ENCODE measurements around the gene MEPE. TPM values are rescaled to one million over a fixed set of nuclear protein-coding genes. Genes with fewer than 3 reads are reported as not detected.
A peak's percentile ranks its signal among the peaks of the same experiment; 100 is the strongest.

The MEPE gene
- total and polyA plus RNA-seq, 2 of the 8 experiments (the other 6 are each of a cell fraction or from before 2014, with no cell fraction given) = not detected

GRCh38 chr4:87835743-87836142 lies 3.0 kb downstream of the MEPE start:
- Histone ChIP-seq H2AFZ (ENCODE audit: low read length) (peak overlapping the region; percentile 43; the same call in 1 of the 2 replicates), H3K4ac (replicated peaks; ENCODE audit: insufficient read length, low read depth, low read length) (no peak overlapping the region), H3K79me2 (ENCODE audit: control insufficient read depth in 1 of 2, insufficient read depth in 2 of 2, low read length in 2 of 2) (no peaks in the 10 kb centered on the region), H2BK15ac (ENCODE audit: low read length) (no peak overlapping the region), H3K4me2 (ENCODE audit: insufficient read depth in 1 of 2, low read depth in 2 of 2, low read length in 2 of 2) (no peak overlapping the region), H3K23ac (ENCODE audit: insufficient read length) (no peak overlapping the region), H3K4me3 (ENCODE audit: extremely low read depth in 1 of 4, insufficient read depth in 2 of 4, low read depth in 3 of 4, low read length in 4 of 4) (no peak overlapping the region), H2BK5ac (ENCODE audit: low read depth, low read length) (0 out of 2 replicates have a peak overlapping the region, but pooled peaks have one; percentile 3), H2BK12ac (ENCODE audit: low read depth, low read length) (no peak overlapping the region), H3K23me2 (ENCODE audit: low read depth, low read length) (no peaks in the 10 kb centered on the region), H2AK5ac (ENCODE audit: low read depth, low read length) (0 out of 2 replicates have a peak overlapping the region, but pooled peaks have one; percentile 0), H4K8ac (ENCODE audit: extremely low read depth, insufficient read depth, low read length) (no peak overlapping the region), H3K27me3 (replicated peaks in 1 of 4; ENCODE audit: control insufficient read depth in 3 of 4, extremely low read depth in 1 of 4, insufficient read depth in 3 of 4, low read length in 3 of 4) (no peaks in the 10 kb centered on the region), H3K79me1 (ENCODE audit: low read depth, low read length) (no peaks in the 10 kb centered on the region), H3K18ac (ENCODE audit: extremely low read depth, low read length) (no peak overlapping the region), H3K56ac (replicated peaks; ENCODE audit: insufficient read length, low read depth, low read length) (no peak overlapping the region), H4K20me1 (replicated peaks in 1 of 2; ENCODE audit: control insufficient read depth in 1 of 2, insufficient read depth in 2 of 2, low read length in 2 of 2) (no peaks in the 10 kb centered on the region), H4K91ac (replicated peaks; ENCODE audit: insufficient read length, low read length) (no peak overlapping the region), H4K5ac (ENCODE audit: insufficient read length, low read depth, low read length) (no peak overlapping the region), H3K9ac (replicated peaks in 1 of 4; ENCODE audit: extremely low read depth in 1 of 4, low read depth in 3 of 4, low read length in 3 of 4) (no peak overlapping the region), H3K36me3 (ENCODE audit: control insufficient read depth in 2 of 4, insufficient read depth in 4 of 4, low read length in 3 of 4) (no peaks in the 10 kb centered on the region), H3K9me3 (ENCODE audit: insufficient read depth in 2 of 2, low read depth in 1 of 2, low read length in 1 of 2) (no peaks in the 10 kb centered on the region), H3K27ac (ENCODE audit: low read depth, low read length) (no peak overlapping the region), H3K14ac (ENCODE audit: insufficient read length) (no peak overlapping the region), H2BK120ac (replicated peaks; ENCODE audit: low read depth, low read length) (no peak overlapping the region), H2BK20ac (ENCODE audit: low read length) (no peak overlapping the region), H3K4me1 (replicated peaks in 1 of 4; ENCODE audit: control insufficient read depth in 3 of 4, insufficient read depth in 4 of 4, low read length in 3 of 4) (peaks cover 0 to 10% (median 4%) of the 10 kb centered on the region in 4 experiments; a peak in 5 of 7 replicates)
- TF ChIP-seq SIN3A (conservative IDR thresholded peaks at IDR 0.05 in 1 of 2, IDR thresholded peaks at IDR 0.05 in 1 of 2; ENCODE audit: low read depth in 1 of 2, low read length in 2 of 2) = no peak
- no peak for TF ChIP-seq CBX5 (IDR thresholded peaks at IDR 0.05; ENCODE audit: low read depth, low read length)
- TF ChIP-seq POU5F1 (IDR thresholded peaks at IDR 0.05; ENCODE audit: low read depth, low read length) = no peak
- TF ChIP-seq, protein P1, sequence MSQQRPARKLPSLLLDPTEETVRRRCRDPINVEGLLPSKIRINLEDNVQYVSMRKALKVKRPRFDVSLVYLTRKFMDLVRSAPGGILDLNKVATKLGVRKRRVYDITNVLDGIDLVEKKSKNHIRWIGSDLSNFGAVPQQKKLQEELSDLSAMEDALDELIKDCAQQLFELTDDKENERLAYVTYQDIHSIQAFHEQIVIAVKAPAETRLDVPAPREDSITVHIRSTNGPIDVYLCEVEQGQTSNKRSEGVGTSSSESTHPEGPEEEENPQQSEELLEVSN (IDR thresholded peaks at IDR 0.05) = no peak
- no peak for TF ChIP-seq CBX8 (IDR thresholded peaks at IDR 0.05; ENCODE audit: borderline replicate concordance, low read depth, low read length)
- TF ChIP-seq ASH2L (IDR thresholded peaks at IDR 0.05; ENCODE audit: low read length) = no peak
- TF ChIP-seq KDM5A (IDR thresholded peaks at IDR 0.05; ENCODE audit: low read length) = no peak
- DNase-seq (ENCODE audit: low read depth in 1 of 2, low spot score in 2 of 2) = no peak
- CTCF ChIA-PET (ENCODE audit: partially characterized antibody) = interaction anchor here (0.6 to 7.0 kb wide), 10 partner anchors 13 to 1080 kb away, joined by 3 to 109 read pairs (median 4); no protein-coding TSS in a partner anchor
- POLR2A ChIA-PET (ENCODE audit: partially characterized antibody) = no interaction called here
- no peak for FAIRE-seq
- 97% methylated on average over 2 of the region's 2 CpGs; no CpG with 5 or more reads in 1 of the 2 experiments for WGBS, 2 experiments (ENCODE audit: extremely low coverage in 1 of 2, insufficient coverage in 1 of 2, insufficient read length in 1 of 2, insufficient replicate concordance in 2 of 2, low coverage in 1 of 2, low lambda C conversion rate in 2 of 2, missing lambda C conversion rate in 1 of 2)
